Stimulated activated CD8-positive, alpha-beta memory T cell treated with anti-CD3 and anti-CD28 coated beads, Interleukin-7, amount 100 ng/mL, for 48 hours (primary cell): ENCODE measurements around the gene GRID1.

Source experiments
- DNase-seq, 2 donors: peaks; one replicate each; pipeline ENCODE4 v3.0.0-alpha.2; 2020; ENCODE audit warnings: low read depth in 1 of 2; ENCODE audit errors: extremely low read depth in 1 of 2

The GRID1 gene

GRCh38 chr10:86366033-86366901, at the start of gene GRID1:
Gene GRID1, minus strand, starts transcription at chr10:86366795.
- DNase-seq = no peak

DNA sequence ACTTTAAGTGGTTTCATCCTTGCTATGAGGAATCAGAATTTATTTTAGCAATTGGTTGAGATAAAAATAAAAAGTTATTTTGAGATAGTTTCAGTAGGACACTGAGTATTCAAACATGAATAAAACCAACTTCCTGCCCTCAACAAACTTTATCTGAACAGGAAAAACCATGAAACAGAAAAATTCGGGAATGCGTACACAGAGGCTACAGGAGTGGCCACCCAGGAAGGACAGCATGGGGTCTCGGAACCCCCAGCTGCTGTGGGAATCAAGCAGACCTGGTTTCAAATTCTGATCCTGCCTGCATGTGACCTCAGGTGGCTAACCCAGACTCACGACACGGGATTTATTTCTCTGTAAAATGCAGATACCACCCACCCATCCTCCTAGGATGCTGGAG, 49.0 kb upstream of the GRID1 start:
- DNase-seq = no peak

DNA sequence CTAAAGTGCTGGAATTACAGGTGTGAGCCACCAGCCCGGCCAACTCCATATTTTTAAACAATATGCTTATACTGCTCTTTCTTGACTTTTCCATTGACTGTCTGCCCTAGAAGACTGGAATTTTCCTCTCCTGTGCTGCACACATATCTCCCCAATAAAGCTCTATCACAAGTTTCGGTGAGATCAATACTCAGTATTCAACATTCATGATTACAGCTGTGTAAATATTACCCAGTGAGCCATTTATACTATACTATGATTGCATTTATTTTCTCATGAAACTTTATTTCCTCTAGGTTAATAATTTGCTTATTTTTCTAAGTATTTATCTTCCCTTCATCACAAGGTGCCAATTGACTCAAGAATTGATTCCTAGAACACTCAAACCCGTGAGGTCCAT, 48.5 kb upstream of the GRID1 start:
- DNase-seq = no peak

DNA sequence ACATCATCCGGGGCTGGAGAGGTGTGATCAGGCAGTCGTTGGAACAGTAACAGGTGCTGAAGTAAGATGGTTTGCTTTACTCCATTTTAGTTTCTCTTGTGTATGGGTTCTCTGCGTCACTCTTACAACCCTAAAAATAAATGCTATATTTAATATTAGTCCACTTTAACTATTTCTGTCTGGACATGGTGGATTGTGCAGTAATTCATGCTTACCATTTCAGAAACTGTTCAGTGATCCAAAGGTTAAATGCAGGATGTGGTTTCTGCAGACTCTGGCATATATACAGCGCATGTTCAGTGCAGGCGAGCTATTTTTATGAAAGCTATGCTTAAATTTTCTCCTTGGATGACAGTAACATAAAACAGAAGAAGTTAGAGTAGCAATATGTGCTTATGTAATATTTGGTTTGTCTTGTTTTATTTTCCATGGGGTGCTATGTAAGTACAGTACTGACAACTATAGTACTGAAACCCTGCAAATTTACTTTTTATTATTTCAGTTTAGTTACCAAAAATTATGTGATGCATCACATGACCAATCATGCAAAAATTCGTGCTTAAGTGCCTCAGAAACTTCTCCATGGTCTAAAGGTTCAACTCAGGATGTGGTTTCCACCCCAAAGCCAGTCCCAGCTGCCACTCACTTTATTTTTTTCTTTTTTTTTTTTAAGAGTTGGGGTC, 46.6 kb upstream of the GRID1 start:
- no peak for DNase-seq

DNA sequence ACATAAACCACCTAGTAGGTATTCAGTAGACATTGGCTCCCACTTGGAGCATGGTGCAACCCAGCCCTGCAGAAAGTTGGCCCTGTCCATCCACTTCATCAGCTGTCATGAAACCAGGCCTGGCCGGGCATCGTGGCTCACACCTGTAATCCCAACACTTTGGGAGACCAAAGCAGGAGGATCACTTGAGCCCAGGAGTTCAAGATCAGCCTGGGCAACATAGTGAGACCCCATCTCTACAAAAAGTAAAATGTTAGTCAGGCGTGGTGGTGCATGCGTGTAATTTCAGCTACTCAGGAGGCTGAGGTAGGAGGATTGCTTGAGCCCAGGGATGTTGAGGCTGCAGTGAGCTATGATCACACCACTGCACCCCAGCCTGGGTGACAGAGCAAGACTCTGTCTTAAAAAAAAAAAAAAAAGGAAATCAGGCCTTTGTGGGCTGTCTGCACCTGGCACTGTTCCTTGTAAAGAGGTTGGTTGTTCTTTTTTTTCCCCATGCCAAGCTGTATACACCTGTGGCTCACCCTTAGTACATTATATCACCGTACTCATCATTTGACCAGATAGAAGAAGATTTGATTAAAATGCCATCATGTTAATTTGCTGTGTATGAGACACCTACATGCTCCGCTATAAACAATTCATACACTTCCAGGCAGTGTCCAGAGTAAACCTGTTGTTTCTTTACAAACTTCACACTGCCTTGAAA, 45.4 kb upstream of the GRID1 start:
- DNase-seq = no peak

GRCh38 chr10:86411281-86411841, 44.8 kb upstream of the GRID1 start:
- no peak for DNase-seq

DNA sequence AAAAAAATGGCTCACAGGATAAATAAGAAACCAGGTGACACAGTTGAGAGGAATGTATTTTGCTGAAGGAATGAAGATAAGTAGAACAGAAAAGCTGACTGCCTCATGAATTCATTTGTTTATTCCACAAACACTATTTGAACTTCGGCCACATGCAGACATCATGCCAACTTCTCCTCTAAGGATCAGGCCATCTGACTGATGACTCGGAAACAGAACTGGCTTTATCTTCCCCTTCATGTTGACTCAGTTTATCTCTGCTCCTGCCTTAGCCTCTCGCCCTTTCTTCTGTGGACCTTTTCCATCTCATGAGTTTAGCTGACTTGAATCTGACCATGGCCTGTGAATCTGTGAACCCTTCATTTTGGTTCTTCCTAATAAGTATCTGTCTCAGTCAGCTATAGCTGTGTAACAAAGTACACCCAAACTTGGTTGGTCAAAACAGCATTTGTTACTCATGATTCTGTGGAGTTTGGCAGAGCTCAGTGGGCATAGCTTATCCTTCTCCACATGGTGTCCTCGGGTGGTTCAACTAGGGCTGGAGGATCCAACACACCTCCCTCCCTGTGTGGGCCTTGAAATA, 44.0 kb upstream of the GRID1 start:
- DNase-seq = no peak

DNA sequence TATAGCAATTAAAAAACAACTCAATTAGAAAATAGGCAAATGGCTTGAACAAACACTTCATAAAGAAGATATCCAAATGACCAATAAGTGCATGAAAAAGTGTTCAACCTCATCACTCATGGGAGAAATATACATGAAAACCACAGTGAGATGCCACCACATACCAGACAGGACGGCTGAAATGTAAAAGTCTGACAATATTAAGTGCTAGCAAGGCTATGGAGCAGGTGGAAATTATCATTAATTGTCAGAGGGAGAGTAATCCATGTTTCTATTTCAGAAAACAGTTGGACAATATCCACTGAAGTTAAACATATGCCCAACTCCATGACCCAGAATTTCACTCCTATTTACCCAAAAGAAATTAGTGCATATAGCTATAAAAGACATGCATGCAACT, 42.6 kb upstream of the GRID1 start:
- no peak for DNase-seq

GRCh38 chr10:86403183-86403797, 36.7 kb upstream of the GRID1 start:
- no peak for DNase-seq

GRCh38 chr10:86402283-86402941, 35.8 kb upstream of the GRID1 start:
- DNase-seq = no peak

DNA sequence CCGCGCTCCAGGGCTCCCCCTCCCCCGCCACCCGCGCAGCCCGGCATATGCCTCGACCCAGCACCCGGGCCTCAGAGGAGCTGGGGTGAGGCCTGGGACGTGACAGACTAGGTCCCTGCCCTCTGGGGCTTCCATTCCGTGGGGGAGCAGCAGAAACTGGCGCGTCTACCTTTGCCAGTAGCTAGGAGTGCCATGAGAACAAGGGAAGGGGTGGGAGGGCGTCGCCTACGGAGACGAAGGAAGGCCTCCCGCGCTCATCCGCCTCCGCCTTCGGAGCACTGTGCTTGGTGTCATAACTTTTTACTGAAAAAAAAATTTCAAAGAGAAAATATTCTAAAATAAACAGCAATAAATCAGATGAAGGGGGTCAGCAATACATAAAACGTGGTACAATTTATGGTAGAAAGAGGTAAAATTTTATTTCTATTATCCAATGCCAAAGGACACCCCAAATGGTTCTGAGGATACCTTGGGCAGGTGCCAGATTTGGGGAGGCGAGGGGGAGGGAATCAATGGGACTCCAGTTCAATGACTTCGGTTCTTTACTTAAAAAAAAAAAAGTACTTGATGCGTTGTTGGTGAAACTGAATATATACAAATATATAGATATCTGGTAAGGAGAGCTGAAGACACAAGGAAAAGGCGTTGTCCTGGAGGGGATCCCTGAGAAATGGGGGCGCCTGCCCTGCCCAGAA, 35.1 kb upstream of the GRID1 start:
- DNase-seq = no peak

DNA sequence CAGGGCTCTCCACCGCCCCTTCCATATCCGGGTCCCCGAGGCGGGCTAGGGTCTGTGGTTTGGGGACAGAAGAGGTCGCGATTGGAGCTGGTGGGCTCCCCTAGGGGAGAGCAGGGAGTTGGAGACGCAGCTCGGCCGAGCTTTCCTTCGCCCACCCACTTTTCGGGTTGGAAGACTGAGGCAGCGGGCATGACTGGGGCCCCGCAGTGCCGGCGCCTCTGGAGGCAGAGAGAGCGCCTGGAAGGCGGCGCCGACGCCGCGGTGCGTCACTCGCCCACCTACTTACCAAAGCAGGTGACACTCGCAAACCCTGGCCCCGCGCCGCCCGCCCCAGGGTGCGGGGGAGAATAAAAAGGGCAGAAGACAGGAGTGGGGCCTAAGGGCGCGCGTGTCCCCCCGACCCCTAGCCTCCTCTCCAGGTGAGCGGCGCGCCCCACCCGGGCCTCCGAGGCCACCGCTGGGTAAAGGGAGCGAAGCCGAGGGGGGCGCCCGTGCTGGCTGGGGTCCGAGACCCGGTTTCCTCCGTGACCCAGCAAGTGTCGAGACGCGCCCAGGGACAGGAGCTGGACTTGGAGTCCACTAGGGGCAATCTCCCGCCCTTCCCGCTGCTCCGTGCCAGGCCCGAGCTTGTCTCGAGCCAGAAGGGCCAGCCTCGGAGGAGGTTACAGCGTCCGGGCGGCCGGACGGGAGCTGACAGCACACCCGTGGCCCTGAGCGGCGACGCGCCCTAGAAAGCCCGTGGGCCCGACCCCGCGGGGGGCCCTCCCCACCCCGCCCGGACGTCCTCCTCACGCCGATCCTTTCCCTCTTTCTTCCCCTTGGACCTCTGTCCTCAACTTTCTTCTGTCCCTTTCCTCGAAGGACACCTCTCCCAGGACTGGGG, 34.4 kb upstream of the GRID1 start:
- peak; percentile 39 to 53 for DNase-seq

DNA sequence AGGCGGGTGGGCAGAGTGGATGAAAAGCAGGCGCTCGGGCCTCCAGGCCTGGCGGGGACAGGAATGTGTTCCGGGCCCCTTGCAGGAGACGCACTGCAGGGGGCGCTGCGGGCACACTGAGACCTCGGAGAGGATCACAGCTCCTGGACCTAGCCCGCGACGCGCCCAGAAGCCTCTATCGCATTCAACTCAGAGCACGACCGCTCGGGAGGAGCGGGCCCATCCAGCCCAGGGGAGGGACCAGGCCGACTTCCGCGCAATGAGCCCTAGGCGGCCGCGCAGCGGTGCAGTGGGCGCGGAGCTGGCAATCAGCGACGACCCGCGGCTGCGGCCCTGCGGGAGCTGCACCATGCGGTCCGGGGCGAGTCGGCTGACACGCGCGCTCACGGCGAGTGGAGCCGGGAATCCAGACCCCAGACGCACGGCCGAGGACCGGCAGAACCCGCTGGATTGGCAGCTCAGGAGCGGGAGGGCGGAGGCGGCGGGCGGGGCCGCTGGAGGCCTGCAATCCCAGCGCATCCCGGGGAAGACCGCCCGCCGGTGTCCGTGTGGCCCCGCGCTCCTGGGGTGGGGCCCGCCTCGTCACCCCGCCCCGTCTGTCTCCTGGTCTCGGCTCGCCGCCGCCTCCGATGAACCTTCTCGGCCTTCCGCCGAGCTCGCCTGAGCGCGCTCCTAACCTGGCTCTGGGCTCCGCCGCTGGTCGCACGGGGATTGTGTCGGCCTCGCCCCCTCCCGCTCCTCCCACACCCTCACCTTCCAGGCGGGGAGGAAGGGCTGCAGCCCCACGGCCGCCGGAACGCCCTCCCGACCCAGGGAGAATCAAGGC, 33.5 kb upstream of the GRID1 start:
- DNase-seq = peak; percentile 86 to 91

DNA sequence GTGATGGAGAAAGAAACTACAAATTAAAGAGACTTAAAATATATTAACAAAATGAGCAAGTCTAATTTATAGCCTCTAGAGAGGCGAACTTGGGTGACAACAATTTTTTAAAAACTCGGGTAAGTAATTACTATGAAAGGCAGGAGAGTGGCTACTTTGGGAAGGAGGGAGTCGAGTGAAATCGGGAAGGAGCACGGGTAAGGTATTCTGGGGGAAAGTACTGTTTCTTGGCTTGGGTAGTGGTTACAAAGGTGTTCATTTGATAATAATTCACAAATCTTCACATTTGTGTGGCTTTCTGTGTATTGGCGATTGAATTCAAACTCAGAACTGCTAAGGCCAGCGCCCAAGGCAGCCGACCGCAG, 32.9 kb upstream of the GRID1 start:
- DNase-seq = no peak

DNA sequence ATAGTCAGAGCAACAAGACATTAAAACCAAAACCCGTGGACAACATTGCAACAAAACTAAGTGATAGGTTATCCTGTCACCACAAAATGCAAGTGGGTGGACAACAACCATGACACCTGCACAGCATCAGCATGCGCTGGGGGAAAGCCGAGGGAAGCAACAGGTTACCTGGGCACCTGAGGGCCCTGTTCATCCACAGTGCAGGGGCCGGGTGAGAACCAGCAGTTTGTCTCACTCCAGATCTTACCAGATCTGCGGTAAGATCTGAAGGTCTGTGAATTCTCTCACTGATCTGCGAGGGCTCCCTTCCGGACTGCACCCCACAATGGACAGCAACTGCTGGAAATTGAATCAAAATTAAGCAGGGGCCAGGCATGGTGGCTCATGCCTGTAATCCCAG, 30.5 kb upstream of the GRID1 start:
- no peak for DNase-seq

DNA sequence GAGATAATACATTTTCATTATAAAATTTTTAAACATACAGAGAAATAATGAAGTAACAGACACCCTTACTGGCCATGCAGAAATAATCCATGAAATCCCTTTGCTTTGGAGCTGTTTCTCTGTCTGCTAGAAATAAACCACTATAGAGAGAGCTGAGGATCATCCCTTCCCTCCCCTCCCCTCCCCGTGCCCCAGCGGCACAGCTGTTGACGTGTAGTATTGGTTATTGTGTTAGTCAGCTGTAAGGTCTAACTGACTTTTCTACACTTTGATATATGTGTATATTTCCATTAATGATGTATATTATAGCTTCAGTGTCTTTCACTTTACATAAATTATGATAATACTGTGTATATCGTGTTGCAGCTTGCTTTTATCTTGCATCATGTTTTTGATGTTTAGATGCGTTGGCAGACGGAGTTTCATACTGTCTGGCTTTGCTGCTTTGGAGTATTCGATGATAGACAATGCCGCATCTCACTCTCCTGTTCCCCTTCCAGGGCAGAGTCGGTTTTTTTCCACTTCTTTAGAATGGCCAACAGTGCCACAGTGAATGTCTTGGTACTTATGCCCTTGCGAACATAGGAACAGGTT, 27.4 kb upstream of the GRID1 start:
- no peak for DNase-seq

- DNase-seq = no peak
Measured at GRCh38 chr10:86393362-86393761, 26.8 kb upstream of the GRID1 start.
